ENCODE data around the gene PDE4D. TPM values are rescaled to one million over a fixed set of nuclear protein-coding genes. Genes with fewer than 3 reads are reported as not detected.
"Not testable (repeated sequence)": the region's sequence is repeated elsewhere in the genome, so short reads cannot be mapped to it uniquely, and the experiment has no call there.

Gene PDE4D
- total RNA-seq, 4 donors from 2014 or later, result 6.0 to 36.2 (median 10.0) TPM

DNA sequence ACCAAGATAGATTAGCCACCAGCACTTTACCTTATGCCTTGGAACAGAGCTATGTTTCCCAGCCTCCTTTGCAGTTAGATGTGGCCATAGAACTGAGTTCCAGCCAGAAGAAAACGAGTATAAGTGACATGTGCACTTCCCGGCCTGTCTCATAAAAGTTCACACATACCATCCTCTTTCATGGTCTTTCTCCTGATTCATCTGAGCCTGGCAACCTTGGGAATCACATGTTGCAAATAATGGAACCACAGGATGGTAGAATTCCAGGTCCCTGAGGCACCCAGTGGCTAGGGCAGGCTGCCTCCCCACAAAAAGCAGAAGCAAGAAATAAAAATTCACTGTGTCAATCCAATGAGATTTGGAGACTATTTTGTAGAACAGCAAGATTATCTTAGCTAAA lies 128.1 kb downstream of the PDE4D start:
- intact Hi-C loops (cut with DNase I), result no loop called here
- peak overlapping the region in 1 of 4 donors; percentile 89 for H3K27ac ChIP-seq
- H3K27me3 ChIP-seq, result no peaks in the 10 kb centered on the region
- peaks cover 4 to 84% (median 25%) of the 10 kb centered on the region in 3 donors for H3K4me1 ChIP-seq
- 65 to 74% methylated on average over 2 of the region's 2 CpGs for WGBS, 2 donors
- DNase-seq, result no peak
- H3K9me3 ChIP-seq, result no peaks in the 10 kb centered on the region
- H3K36me3 ChIP-seq, result no peaks in the 10 kb centered on the region
- peak overlapping the region in 1 of 4 donors; percentile 68 for H3K4me3 ChIP-seq
- TF ChIP-seq CTCF (IDR thresholded peaks at IDR 0.05) (no peak), POLR2A (IDR thresholded peaks at IDR 0.05) (no peak)

- H3K4me3 ChIP-seq, result no peak overlapping the region
- H3K36me3 ChIP-seq, result no peaks in the 10 kb centered on the region
- H3K9me3 ChIP-seq, result no peaks in the 10 kb centered on the region
- H3K27ac ChIP-seq, result peak overlapping the region in 3 of 4 donors; percentile 7 to 47 (median 44)
- intact Hi-C loops (cut with DNase I), result no loop called here
- WGBS, 2 donors, result 77 to 83% methylated on average over 3 of the region's 3 CpGs
- DNase-seq, result no peak
- H3K4me1 ChIP-seq, result peaks cover 9 to 88% (median 33%) of the 10 kb centered on the region in 3 donors
- TF ChIP-seq POLR2A (IDR thresholded peaks at IDR 0.05) (no peak), CTCF (IDR thresholded peaks at IDR 0.05) (no peak)
- H3K27me3 ChIP-seq, result no peaks in the 10 kb centered on the region
Measured at GRCh38 chr5:59764361-59764760, 129.2 kb downstream of the PDE4D start.

DNA sequence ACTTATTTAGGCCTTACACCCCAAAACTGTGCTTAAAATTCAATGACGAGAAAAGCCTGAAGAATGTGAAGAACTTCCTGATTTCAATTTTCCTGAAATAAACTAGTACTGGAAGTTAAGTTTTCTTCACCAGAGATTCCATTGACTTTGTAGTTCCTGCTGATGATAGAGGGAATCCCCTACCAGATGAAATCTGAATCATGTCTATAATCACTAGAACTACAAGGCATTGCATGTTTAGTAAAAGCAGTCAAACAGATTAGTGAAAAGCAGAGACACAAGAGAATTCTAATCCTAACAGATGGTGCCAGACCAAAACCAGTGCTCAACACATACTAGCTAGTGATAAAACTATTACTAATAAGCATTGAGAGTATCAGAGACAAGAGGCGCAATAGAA lies 130.0 kb downstream of the PDE4D start:
- peak overlapping the region in 3 of 4 donors; percentile 38 to 47 (median 44) for H3K27ac ChIP-seq
- TF ChIP-seq POLR2A (IDR thresholded peaks at IDR 0.05) (no peak), CTCF (IDR thresholded peaks at IDR 0.05) (no peak)
- no peaks in the 10 kb centered on the region for H3K27me3 ChIP-seq
- WGBS, 2 donors, result 72 to 80% methylated on average over 2 of the region's 2 CpGs
- H3K9me3 ChIP-seq, result no peaks in the 10 kb centered on the region
- intact Hi-C loops (cut with DNase I), result no loop called here
- peaks cover 9 to 88% (median 39%) of the 10 kb centered on the region in 3 donors for H3K4me1 ChIP-seq
- no peak for DNase-seq
- no peak overlapping the region for H3K4me3 ChIP-seq
- H3K36me3 ChIP-seq, result no peaks in the 10 kb centered on the region

GRCh38 chr5:59762232-59762631 lies 131.3 kb downstream of the PDE4D start:
- WGBS, 2 donors, result 97% methylated on average over 5 of the region's 5 CpGs
- H3K4me3 ChIP-seq; intact Hi-C loops (cut with DNase I); H3K27me3 ChIP-seq; H3K9me3 ChIP-seq; H3K36me3 ChIP-seq; DNase-seq; H3K27ac ChIP-seq: not testable (repeated sequence)
- peaks cover 9 to 90% (median 39%) of the 10 kb centered on the region in 3 donors for H3K4me1 ChIP-seq

DNA sequence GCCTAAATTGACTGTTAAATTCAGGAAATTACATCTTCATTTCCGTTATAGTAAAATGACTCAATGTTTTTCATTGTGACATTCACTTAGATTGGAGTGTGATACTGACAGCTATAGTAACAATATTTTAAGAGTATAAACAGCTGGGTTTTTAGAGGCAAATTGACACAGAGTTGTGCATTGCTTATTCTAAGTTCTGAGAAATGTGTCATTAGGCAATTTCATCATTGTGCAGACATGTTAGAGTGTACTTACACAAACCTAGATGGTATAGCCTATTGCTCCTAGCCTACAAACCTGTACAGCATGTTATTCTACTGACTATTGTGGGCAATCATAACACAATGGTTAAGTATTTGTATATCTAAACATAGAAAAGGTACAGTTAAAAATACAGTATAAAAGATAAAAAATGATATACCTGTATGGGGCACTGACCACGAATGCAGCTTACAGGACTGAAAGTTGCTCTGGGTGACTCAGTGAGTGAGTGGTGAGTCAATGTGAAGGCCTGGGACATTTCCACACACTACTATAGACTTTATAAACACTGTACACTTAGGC lies 132.7 kb downstream of the PDE4D start:
- Histone ChIP-seq H3K27me3 (no peaks in the 10 kb centered on the region), H3K9me3 (no peaks in the 10 kb centered on the region), H3K4me3 (no peak overlapping the region), H3K27ac (peak overlapping the region in 3 of 4 donors; percentile 42 to 80 (median 61)), H3K36me3 (no peaks in the 10 kb centered on the region), H3K4me1 (peaks cover 5 to 76% (median 32%) of the 10 kb centered on the region in 3 donors)
- DNase-seq, result no peak
- intact Hi-C loops (cut with DNase I), result no loop called here
- TF ChIP-seq POLR2A (IDR thresholded peaks at IDR 0.05) (no peak), CTCF (IDR thresholded peaks at IDR 0.05) (no peak)
- 17 to 21% methylated on average over 2 of the region's 2 CpGs for WGBS, 2 donors

All from esophagus squamous epithelium (tissue), 5 donors.